Measurements from ENCODE around the gene SIX1.

DNA sequence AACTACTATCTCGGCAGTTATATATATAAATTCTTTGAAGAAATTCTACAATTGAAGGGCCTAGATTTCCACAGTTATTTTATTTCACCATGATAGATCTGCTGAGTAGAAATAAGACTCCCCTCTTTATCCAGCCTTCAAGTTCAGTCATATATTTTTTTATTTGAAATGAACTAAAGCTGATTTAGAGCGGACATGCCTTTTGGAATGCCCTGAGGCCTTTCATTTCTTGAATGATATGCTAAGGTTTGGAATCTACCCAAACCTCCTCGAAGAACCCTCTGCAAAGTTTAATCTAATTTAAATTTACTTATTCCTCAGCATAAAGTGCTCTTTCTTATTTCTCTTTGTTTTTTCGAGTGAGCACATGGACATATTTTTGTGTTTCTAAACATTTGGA lies 15.1 kb downstream of the SIX1 start:
- TF ChIP-seq CTCF (IDR thresholded peaks at IDR 0.05 in 8 of 11, conservative IDR thresholded peaks at IDR 0.05 in 3 of 11) = no peak
- no peak for TF ChIP-seq POLR2AphosphoS5 (IDR thresholded peaks at IDR 0.05)

Data from spleen (tissue), 7 donors.